Endothelial cell (in vitro differentiated cells): ENCODE data around the gene MCF2L2. TPM values are rescaled to one million over a fixed set of nuclear protein-coding genes. Genes with fewer than 3 reads are reported as not detected.

ENCODE experiments used
- DNase-seq: peaks from one replicate; pipeline ENCODE4 v3.0.0; 2021; ENCODE audit warnings: low spot score
- H3K27ac Mint-ChIP-seq: one replicate; pipeline ENCODE4 v1.8.0; 2021; ENCODE audit warnings: mixed read lengths, inconsistent platforms; ENCODE audit not compliant: unreplicated experiment
- H3K27me3 Mint-ChIP-seq: one replicate; pipeline ENCODE4 v1.8.0; 2021; ENCODE audit warnings: mild to moderate bottlenecking, moderate library complexity, mixed read lengths, inconsistent platforms; ENCODE audit not compliant: unreplicated experiment
- H3K36me3 Mint-ChIP-seq: one replicate; pipeline ENCODE4 v1.8.0; 2021; ENCODE audit warnings: mild to moderate bottlenecking, low read depth, mixed read lengths, inconsistent platforms; ENCODE audit not compliant: unreplicated experiment
- H3K4me1 Mint-ChIP-seq: one replicate; pipeline ENCODE4 v1.8.0; 2021; ENCODE audit warnings: mild to moderate bottlenecking, mixed read lengths, inconsistent platforms; ENCODE audit not compliant: unreplicated experiment
- H3K4me3 Mint-ChIP-seq: one replicate; pipeline ENCODE4 v1.8.0; 2021; ENCODE audit warnings: mild to moderate bottlenecking, mixed read lengths, inconsistent platforms; ENCODE audit not compliant: unreplicated experiment
- H3K9me3 Mint-ChIP-seq: one replicate; pipeline ENCODE4 v1.8.0; 2021; ENCODE audit warnings: mixed read lengths, inconsistent platforms; ENCODE audit not compliant: unreplicated experiment
- CTCF ChIP-seq: fragments of 200-600 bp; sonication (generic); IDR thresholded peaks from one replicate; pipeline ENCODE4 v1.5.0; 2021; ENCODE audit warnings: antibody characterized with exemption; ENCODE audit not compliant: unreplicated experiment
- total RNA-seq: library from RNA; stranded (reverse); fragmentation: NEBNext Ultra II Directional; extraction: Animal tissue kit (Norgen Biotek cat#: 25700); gene quantifications from one replicate; pipeline ENCODE4 v1.2.1, GENCODE V29; 2021; ENCODE audit not compliant: unreplicated experiment

MCF2L2 gene
- total RNA-seq, 1 donor from 2014 or later: 1.8 TPM

- no peak for TF ChIP-seq CTCF
- Mint-ChIP-seq H3K27ac (no peak overlapping the region), H3K9me3 (no peaks in the 10 kb centered on the region), H3K4me3 (no peak overlapping the region), H3K27me3 (no peaks in the 10 kb centered on the region), H3K4me1 (no peaks in the 10 kb centered on the region), H3K36me3 (no peaks in the 10 kb centered on the region)
- no peak for DNase-seq
These were observed 46.7 kb downstream of the MCF2L2 start for GRCh38 chr3:183381673-183382072.

- TF ChIP-seq CTCF: no peak
- no peak overlapping the region for H3K4me3 Mint-ChIP-seq
- no peak overlapping the region for H3K27ac Mint-ChIP-seq
- no peaks in the 10 kb centered on the region for H3K36me3 Mint-ChIP-seq
- no peaks in the 10 kb centered on the region for H3K9me3 Mint-ChIP-seq
- H3K4me1 Mint-ChIP-seq: no peaks in the 10 kb centered on the region
- H3K27me3 Mint-ChIP-seq: no peaks in the 10 kb centered on the region
- DNase-seq: no peak
These were observed 47.2 kb downstream of the MCF2L2 start for GRCh38 chr3:183381179-183381578.

- H3K4me3 Mint-ChIP-seq: no peak overlapping the region
- no peaks in the 10 kb centered on the region for H3K36me3 Mint-ChIP-seq
- TF ChIP-seq CTCF: no peak
- H3K27me3 Mint-ChIP-seq: no peaks in the 10 kb centered on the region
- no peaks in the 10 kb centered on the region for H3K9me3 Mint-ChIP-seq
- no peak overlapping the region for H3K27ac Mint-ChIP-seq
- no peaks in the 10 kb centered on the region for H3K4me1 Mint-ChIP-seq
- no peak for DNase-seq
These were observed 49.5 kb downstream of the MCF2L2 start for GRCh38 chr3:183378951-183379350.

- H3K9me3 Mint-ChIP-seq: no peaks in the 10 kb centered on the region
- no peak for DNase-seq
- no peaks in the 10 kb centered on the region for H3K4me1 Mint-ChIP-seq
- no peak overlapping the region for H3K27ac Mint-ChIP-seq
- H3K36me3 Mint-ChIP-seq: no peaks in the 10 kb centered on the region
- no peak for TF ChIP-seq CTCF
- H3K27me3 Mint-ChIP-seq: no peaks in the 10 kb centered on the region
- H3K4me3 Mint-ChIP-seq: no peak overlapping the region
These were observed 49.9 kb downstream of the MCF2L2 start for GRCh38 chr3:183378545-183378944.

- TF ChIP-seq CTCF: no peak
- no peaks in the 10 kb centered on the region for H3K27me3 Mint-ChIP-seq
- H3K36me3 Mint-ChIP-seq: no peaks in the 10 kb centered on the region
- no peak for DNase-seq
- no peak overlapping the region for H3K4me3 Mint-ChIP-seq
- H3K4me1 Mint-ChIP-seq: no peaks in the 10 kb centered on the region
- no peaks in the 10 kb centered on the region for H3K9me3 Mint-ChIP-seq
- no peak overlapping the region for H3K27ac Mint-ChIP-seq
These were observed 50.4 kb downstream of the MCF2L2 start for GRCh38 chr3:183378008-183378407.
